ENCODE measurements around the gene UNCX. TPM values are rescaled to one million over a fixed set of nuclear protein-coding genes. Genes with fewer than 3 reads are reported as not detected.
"Not testable (repeated sequence)": the region's sequence is repeated elsewhere in the genome, so short reads cannot be mapped to it uniquely, and the experiment has no call there.

UNCX gene
- total RNA-seq: not detected

DNA sequence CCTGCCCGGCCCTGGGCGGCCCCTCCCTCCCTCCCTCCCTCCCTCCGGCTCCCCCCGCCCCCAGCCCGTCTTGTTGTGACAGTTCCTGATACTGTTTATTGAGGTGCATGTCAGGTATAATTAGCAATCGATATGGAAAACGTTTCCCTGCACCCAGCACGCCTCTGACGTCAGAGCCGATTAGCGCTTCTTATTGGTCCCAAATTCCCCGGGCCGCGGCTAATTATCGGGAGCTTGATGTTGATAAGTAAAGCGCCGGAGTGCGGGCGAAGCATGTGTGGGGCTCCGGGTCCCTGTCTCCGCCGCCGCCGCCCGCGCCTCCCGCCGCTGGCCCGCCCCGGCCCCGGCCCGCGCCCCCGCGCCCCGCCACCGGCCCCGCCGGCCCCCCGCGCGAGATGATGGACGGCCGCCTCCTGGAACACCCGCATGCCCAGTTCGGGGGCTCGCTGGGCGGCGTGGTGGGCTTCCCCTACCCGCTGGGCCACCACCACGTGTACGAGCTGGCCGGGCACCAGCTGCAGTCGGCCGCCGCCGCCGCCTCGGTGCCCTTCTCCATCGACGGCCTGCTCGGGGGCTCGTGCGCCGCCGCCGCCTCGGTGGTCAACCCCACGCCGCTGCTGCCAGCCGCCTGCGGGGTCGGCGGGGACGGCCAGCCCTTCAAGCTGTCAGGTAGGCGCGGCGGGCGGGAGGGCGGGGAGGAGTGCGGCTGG is at the start of gene UNCX:
UNCX (plus strand) TSS at position 250 of the 710 bp plus-strand sequence; CDS start at position 396, 146 bp downstream.
- peaks cover 19% of the 10 kb centered on the region for H3K4me1 Mint-ChIP-seq (ENCODE audit: low read depth)
- no peak for DNase-seq
- peaks cover 60% of the 10 kb centered on the region for H3K27me3 Mint-ChIP-seq (ENCODE audit: low read depth)
- no peaks in the 10 kb centered on the region for H3K36me3 Mint-ChIP-seq (ENCODE audit: insufficient read depth)
- no peak within 1 kb of the TSS for H3K4me3 Mint-ChIP-seq
- ATAC-seq: no peak
- no peaks in the 10 kb centered on the region for H3K9me3 Mint-ChIP-seq

DNA sequence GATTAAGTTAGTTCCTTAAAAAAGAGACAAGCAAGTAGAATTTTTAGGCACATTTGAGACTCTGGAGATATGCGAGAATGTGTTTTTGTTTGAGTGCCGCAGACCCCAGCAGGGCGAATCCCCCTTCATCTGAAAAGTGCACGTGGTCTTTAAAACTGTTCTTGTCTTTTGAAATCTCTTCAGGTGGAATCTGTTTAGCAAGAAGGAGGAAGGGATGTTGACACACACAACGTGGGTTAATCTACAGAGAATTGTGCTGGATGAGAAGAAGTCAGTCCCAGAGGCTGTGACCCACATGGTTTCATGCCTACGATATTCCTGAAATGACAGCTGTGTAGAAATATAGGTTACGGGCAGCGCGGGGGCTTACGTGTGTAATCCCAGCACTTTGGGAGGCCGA is 45.5 kb upstream of the UNCX start:
- Mint-ChIP-seq H3K27me3 (ENCODE audit: low read depth) (peaks cover 23% of the 10 kb centered on the region), H3K4me3 (no peak overlapping the region), H3K9me3 (no peaks in the 10 kb centered on the region), H3K36me3 (ENCODE audit: insufficient read depth) (no peaks in the 10 kb centered on the region), H3K4me1 (ENCODE audit: low read depth) (peaks cover 8% of the 10 kb centered on the region)
- no peak for ATAC-seq
- DNase-seq: no peak

DNA sequence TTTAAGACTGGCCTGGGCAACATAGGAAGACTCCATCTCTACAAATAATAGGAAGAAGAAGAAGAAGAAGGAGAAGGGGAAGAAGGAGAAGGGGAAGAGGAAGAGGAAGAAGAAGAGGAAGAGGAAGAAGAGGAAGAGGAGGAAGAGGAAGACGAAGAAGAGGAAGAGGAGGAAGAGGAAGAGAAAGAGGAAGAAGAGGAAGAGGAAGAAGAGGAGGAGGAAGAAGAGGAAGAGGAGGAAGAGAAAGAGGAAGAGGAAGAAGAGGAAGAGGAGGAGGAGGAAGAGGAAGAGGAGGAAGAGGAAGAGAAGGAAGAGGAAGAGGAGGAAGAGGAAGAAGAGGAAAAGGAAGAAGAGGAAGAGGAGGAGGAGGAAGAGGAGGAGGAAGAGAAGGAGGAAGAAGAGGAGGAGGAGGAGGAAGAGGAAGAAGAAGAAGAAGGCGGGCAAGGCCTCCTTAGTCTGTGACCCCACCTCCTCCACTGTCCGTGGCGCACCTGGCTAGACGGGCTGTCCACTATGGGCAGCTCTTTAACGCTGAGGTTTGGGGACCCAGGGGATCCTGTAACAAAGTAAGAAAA is 43.9 kb upstream of the UNCX start:
- Mint-ChIP-seq H3K9me3 (no peaks in the 10 kb centered on the region), H3K27me3 (ENCODE audit: low read depth) (peaks cover 21% of the 10 kb centered on the region), H3K36me3 (ENCODE audit: insufficient read depth) (no peaks in the 10 kb centered on the region), H3K4me1 (ENCODE audit: low read depth) (peaks cover 10% of the 10 kb centered on the region), H3K4me3 (no peak overlapping the region)
- DNase-seq: no peak
- no peak for ATAC-seq

GRCh38 chr7:1189986-1190772 is 42.5 kb upstream of the UNCX start:
- DNase-seq (no peak), ATAC-seq (no peak)
- no peak overlapping the region for H3K4me3 Mint-ChIP-seq
- peaks cover 10% of the 10 kb centered on the region for H3K4me1 Mint-ChIP-seq (ENCODE audit: low read depth)
- no peaks in the 10 kb centered on the region for H3K36me3 Mint-ChIP-seq (ENCODE audit: insufficient read depth)
- H3K9me3 Mint-ChIP-seq: no peaks in the 10 kb centered on the region
- peaks cover 20% of the 10 kb centered on the region for H3K27me3 Mint-ChIP-seq (ENCODE audit: low read depth)

GRCh38 chr7:1192171-1192676 is 40.4 kb upstream of the UNCX start:
- Mint-ChIP-seq H3K27me3 (ENCODE audit: low read depth) (peaks cover 12% of the 10 kb centered on the region), H3K9me3 (no peaks in the 10 kb centered on the region), H3K36me3 (ENCODE audit: insufficient read depth) (no peaks in the 10 kb centered on the region), H3K4me3 (peak overlapping the region; percentile 48), H3K4me1 (ENCODE audit: low read depth) (peaks cover 10% of the 10 kb centered on the region)
- DNase-seq: no peak
- ATAC-seq: peak; percentile 51 to 69

- DNase-seq: peak; percentile 33
- Mint-ChIP-seq H3K4me3 (no peak overlapping the region), H3K36me3 (ENCODE audit: insufficient read depth) (no peaks in the 10 kb centered on the region), H3K27me3 (ENCODE audit: low read depth) (peaks cover 11% of the 10 kb centered on the region), H3K4me1 (ENCODE audit: low read depth) (peaks cover 10% of the 10 kb centered on the region), H3K9me3 (no peaks in the 10 kb centered on the region)
- peak; percentile 69 to 74 for ATAC-seq
Observed at GRCh38 chr7:1193593-1194424, 38.9 kb upstream of the UNCX start.

GRCh38 chr7:1196441-1196840 is 36.2 kb upstream of the UNCX start:
- H3K4me1 Mint-ChIP-seq (ENCODE audit: low read depth): peaks cover 10% of the 10 kb centered on the region
- not testable (repeated sequence) for H3K36me3 Mint-ChIP-seq (ENCODE audit: insufficient read depth); H3K9me3 Mint-ChIP-seq; ATAC-seq; DNase-seq; H3K4me3 Mint-ChIP-seq; H3K27me3 Mint-ChIP-seq (ENCODE audit: low read depth)

DNA sequence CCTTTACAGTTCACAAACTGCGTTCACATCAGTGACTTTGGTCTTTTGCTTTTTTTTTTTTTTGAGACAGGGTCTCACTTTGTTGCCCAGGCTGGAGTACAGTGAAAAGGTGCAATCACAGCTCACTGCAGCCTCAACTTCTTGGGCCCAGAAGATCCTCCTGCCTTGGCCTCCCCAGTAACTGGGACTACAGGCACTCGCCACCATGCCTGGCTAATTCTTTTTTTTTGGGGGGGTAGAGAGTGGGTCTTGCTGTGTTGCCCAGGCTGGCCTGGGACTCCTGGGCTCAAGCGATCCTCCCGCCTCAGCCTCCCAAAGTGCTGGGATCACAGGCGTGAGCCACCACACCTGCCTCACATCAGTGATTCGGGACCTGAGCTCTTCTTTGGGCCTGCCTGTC is 35.7 kb upstream of the UNCX start:
- no peak overlapping the region for H3K4me3 Mint-ChIP-seq
- peaks cover 13% of the 10 kb centered on the region for H3K27me3 Mint-ChIP-seq (ENCODE audit: low read depth)
- DNase-seq: no peak
- no peak for ATAC-seq
- H3K36me3 Mint-ChIP-seq (ENCODE audit: insufficient read depth): no peaks in the 10 kb centered on the region
- H3K4me1 Mint-ChIP-seq (ENCODE audit: low read depth): peaks cover 6% of the 10 kb centered on the region
- no peaks in the 10 kb centered on the region for H3K9me3 Mint-ChIP-seq

DNA sequence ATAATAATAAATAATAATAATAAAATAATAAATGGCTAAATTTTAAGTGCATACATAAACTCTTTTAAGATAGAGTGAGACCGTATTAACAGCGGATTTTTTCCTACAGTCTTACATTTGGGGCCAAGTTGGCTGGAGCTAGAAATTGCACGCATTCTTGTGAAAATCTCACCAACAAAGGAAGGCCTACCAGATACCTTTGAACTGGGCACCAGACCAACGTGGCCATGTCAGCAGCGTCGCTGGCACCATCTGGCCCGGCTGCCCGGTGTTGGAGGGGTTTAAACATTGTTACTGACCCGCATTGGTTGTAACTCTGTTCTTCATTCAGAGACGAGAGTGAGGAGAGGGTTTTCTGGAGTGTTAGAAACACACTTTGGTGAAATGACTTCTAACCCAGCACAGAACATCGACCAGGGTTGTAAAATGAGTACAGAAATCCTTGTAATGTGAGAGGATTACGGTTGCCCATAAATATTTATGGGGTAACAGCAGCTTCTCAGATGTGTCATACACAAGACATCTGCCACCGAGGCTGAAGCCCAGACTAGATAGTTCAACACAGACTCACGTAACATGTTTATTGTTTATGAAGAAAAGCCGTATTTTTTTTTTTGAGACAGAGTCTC is 34.6 kb upstream of the UNCX start:
- no peaks in the 10 kb centered on the region for H3K9me3 Mint-ChIP-seq
- no peaks in the 10 kb centered on the region for H3K4me1 Mint-ChIP-seq (ENCODE audit: low read depth)
- no peaks in the 10 kb centered on the region for H3K36me3 Mint-ChIP-seq (ENCODE audit: insufficient read depth)
- DNase-seq (no peak), ATAC-seq (no peak)
- no peak overlapping the region for H3K4me3 Mint-ChIP-seq
- peaks cover 11% of the 10 kb centered on the region for H3K27me3 Mint-ChIP-seq (ENCODE audit: low read depth)

DNA sequence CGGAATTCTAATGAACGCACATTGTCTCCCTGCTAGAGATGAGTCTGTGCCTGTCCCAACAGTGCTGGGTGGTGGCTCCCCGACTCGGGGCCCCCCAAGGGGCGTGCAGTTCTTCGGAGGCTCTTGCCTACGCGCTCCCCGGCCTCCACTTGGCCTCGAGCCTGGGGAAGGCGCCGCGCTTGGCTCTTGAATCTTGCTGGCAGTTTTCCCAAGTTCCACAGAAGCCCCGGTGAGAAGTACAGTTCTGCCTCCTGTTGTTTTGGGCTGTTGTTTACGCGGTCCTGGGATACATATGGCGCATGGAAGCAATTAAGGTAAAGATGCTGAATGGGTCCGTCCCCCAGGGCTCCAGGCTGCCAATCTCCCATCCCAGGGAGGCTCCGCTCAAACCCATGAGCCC is 32.6 kb upstream of the UNCX start:
- H3K4me1 Mint-ChIP-seq (ENCODE audit: low read depth): no peaks in the 10 kb centered on the region
- no peak for ATAC-seq

DNA sequence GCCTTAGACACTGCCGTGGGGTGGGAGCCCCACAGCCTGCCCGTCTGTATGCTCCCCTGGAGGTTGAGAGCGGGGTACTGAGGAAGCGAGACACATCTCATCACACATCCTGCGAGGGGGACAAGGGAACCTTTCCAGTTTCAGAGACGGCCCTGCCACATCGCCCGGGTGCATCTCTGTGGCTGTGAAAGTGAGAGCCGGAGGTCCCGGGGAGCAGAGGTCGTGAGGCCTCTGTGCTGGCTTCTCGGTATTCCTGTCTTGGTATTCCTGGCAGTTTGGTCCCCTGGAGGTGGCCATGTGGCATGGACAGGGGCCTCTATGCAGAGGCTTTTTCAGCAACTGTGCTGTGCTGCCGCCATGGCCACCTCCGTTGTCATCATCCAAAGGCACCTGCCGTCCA is 30.8 kb upstream of the UNCX start:
- no peak for ATAC-seq
- Mint-ChIP-seq H3K27me3 (ENCODE audit: low read depth) (peaks cover 13% of the 10 kb centered on the region), H3K36me3 (ENCODE audit: insufficient read depth) (no peaks in the 10 kb centered on the region), H3K9me3 (no peaks in the 10 kb centered on the region), H3K4me1 (ENCODE audit: low read depth) (no peaks in the 10 kb centered on the region), H3K4me3 (no peak overlapping the region)
- no peak for DNase-seq

More for the DNA sequence above, 32.6 kb upstream of the UNCX start:
- Mint-ChIP-seq H3K36me3 (ENCODE audit: insufficient read depth) (no peaks in the 10 kb centered on the region), H3K27me3 (ENCODE audit: low read depth) (peaks cover 14% of the 10 kb centered on the region), H3K9me3 (no peaks in the 10 kb centered on the region), H3K4me3 (no peak overlapping the region)
- DNase-seq: no peak

GRCh38 chr7:1202914-1203313 is 29.8 kb upstream of the UNCX start:
- DNase-seq; H3K9me3 Mint-ChIP-seq; H3K4me1 Mint-ChIP-seq (ENCODE audit: low read depth); ATAC-seq; H3K36me3 Mint-ChIP-seq (ENCODE audit: insufficient read depth); H3K4me3 Mint-ChIP-seq: not testable (repeated sequence)
- peaks cover 15% of the 10 kb centered on the region for H3K27me3 Mint-ChIP-seq (ENCODE audit: low read depth)

DNA sequence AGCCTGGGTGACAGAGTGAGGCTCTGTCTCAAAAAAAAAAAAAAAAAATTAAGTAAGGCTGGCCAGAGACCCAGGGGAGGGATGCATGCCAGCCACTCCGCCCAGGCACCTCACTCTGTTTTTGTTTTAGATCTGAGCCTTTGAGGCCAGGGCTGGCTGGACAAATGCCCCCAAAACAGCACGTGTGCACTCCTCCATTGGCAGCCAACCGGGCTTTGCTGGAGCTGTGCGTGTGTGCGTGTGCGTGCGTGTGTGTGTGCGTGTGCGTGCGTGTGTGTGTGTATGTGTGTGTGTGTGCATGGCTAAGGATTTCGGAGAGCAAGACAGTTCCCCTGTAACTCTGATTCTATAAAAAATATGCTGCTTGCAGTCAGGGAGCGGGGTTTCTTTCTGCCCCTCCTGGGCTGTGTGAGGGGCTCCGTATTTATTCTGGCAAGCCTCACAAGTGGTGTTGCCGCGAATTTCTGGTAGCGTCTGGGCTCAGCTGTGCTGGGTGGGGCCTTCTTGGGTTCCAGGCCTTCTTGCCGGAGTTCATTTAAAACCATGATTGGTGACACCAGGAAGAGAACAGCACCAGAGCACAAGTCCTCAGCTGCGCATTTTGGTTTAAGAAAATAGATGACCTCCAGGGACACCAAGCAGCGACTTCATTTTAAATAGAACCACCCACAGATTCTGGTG is 28.1 kb upstream of the UNCX start:
- H3K27me3 Mint-ChIP-seq (ENCODE audit: low read depth): peaks cover 21% of the 10 kb centered on the region
- no peaks in the 10 kb centered on the region for H3K36me3 Mint-ChIP-seq (ENCODE audit: insufficient read depth)
- H3K9me3 Mint-ChIP-seq: no peaks in the 10 kb centered on the region
- H3K4me1 Mint-ChIP-seq (ENCODE audit: low read depth): no peaks in the 10 kb centered on the region
- no peak overlapping the region for H3K4me3 Mint-ChIP-seq
- ATAC-seq: no peak
- DNase-seq: no peak
